Hepatocyte (in vitro differentiated cells): Measurements from ENCODE around the gene PPP2R3C. TPM values are rescaled to one million over a fixed set of nuclear protein-coding genes. Genes with fewer than 3 reads are reported as not detected.
A peak's percentile ranks its signal among the peaks of the same experiment; 100 is the strongest.

Experiments
- DNase-seq: peaks from one replicate; pipeline ENCODE4 v3.0.0-alpha.2; 2016; ENCODE audit warnings: low spot score
- H2AFZ ChIP-seq: fragments of 200-600 bp; sonication (generic); 2 replicates; pipeline ENCODE4 v1.6.0; 2016; ENCODE audit warnings: antibody characterized with exemption, mild to moderate bottlenecking
- H3K27ac ChIP-seq: fragments of 200-600 bp; sonication (generic); 2 replicates; pipeline ENCODE4 v1.5.1; 2016; ENCODE audit warnings: mild to moderate bottlenecking
- H3K27me3 ChIP-seq: fragments of 200-600 bp; sonication (generic); 2 replicates; pipeline ENCODE4 v1.6.1; 2016
- H3K36me3 ChIP-seq: fragments of 200-600 bp; sonication (generic); replicated peaks from 2 replicates; pipeline ENCODE4 v1.5.1; 2016; ENCODE audit warnings: low read depth; ENCODE audit not compliant: insufficient read depth
- H3K4me1 ChIP-seq: fragments of 200-600 bp; sonication (generic); 2 replicates; pipeline ENCODE4 v1.5.1; 2016; ENCODE audit warnings: mild to moderate bottlenecking, moderate library complexity; ENCODE audit not compliant: insufficient read depth
- H3K4me2 ChIP-seq: fragments of 200-600 bp; sonication (generic); 2 replicates; pipeline ENCODE4 v1.6.0; 2016
- H3K4me3 ChIP-seq: fragments of 200-600 bp; sonication (generic); 2 replicates; pipeline ENCODE4 v1.5.1; 2016; ENCODE audit warnings: mild to moderate bottlenecking
- H3K79me2 ChIP-seq: fragments of 200-600 bp; sonication (generic); 2 replicates; pipeline ENCODE4 v1.6.0; 2017; ENCODE audit warnings: mild to moderate bottlenecking
- H3K9me2 ChIP-seq: fragments of 200-600 bp; sonication (generic); replicated peaks from 2 replicates; pipeline ENCODE4 v1.6.0; 2017; ENCODE audit warnings: mild to moderate bottlenecking; ENCODE audit not compliant: insufficient read depth
- H3K9me3 ChIP-seq: fragments of 200-600 bp; sonication (generic); 2 replicates; pipeline ENCODE4 v1.5.1; 2016; ENCODE audit warnings: low read depth, mild to moderate bottlenecking
- H4K20me1 ChIP-seq: fragments of 200-600 bp; sonication (generic); 2 replicates; pipeline ENCODE4 v1.6.0; 2016; ENCODE audit warnings: mild to moderate bottlenecking; ENCODE audit not compliant: insufficient read depth, poor library complexity, severe bottlenecking
- EZH2 ChIP-seq: fragments of 200-600 bp; sonication (generic); IDR thresholded peaks from 2 replicates; pipeline ENCODE4 v1.6.1; 2016; ENCODE audit warnings: antibody characterized with exemption, mild to moderate bottlenecking, borderline replicate concordance
- EZH2phosphoT487 ChIP-seq: fragments of 200-600 bp; sonication (generic); IDR thresholded peaks from one replicate; pipeline ENCODE4 v1.6.1; 2018; ENCODE audit warnings: antibody characterized with exemption, mild to moderate bottlenecking, low read depth, moderate library complexity; ENCODE audit not compliant: unreplicated experiment, severe bottlenecking
- WGBS: methylation state at CpG from one replicate; pipeline ENCODE4 v1.1.6; 2016; ENCODE audit warnings: low lambda C conversion rate; ENCODE audit errors: missing lambda C conversion rate; 5-methylcytosine and 5-hydroxymethylcytosine counted together
- polyA plus RNA-seq: library from polyadenylated mRNA; unstranded; fragments of >200 nt; fragmentation: Nextera tagmentation; extraction: Ambion mirVana; gene quantifications from 2 replicates; pipeline ENCODE4 v1.2.1, GENCODE V29; 2016
- total RNA-seq: library from RNA; depleted of rRNA; stranded (reverse); fragments of >200 nt; gene quantifications from 2 replicates; pipeline ENCODE4 v1.2.3, GENCODE V29; 2014
- TF ChIP-seq, protein P1 (sequence below): fragments of 200-600 bp; sonication (generic); IDR thresholded peaks from 2 replicates; pipeline ENCODE4 v1.5.1; 2016; ENCODE audit warnings: antibody characterized with exemption, mild to moderate bottlenecking; ENCODE audit not compliant: poor library complexity

Gene PPP2R3C
- total and polyA plus RNA-seq, 2 experiments from 2014 or later = 36.1 to 38.5 TPM

DNA sequence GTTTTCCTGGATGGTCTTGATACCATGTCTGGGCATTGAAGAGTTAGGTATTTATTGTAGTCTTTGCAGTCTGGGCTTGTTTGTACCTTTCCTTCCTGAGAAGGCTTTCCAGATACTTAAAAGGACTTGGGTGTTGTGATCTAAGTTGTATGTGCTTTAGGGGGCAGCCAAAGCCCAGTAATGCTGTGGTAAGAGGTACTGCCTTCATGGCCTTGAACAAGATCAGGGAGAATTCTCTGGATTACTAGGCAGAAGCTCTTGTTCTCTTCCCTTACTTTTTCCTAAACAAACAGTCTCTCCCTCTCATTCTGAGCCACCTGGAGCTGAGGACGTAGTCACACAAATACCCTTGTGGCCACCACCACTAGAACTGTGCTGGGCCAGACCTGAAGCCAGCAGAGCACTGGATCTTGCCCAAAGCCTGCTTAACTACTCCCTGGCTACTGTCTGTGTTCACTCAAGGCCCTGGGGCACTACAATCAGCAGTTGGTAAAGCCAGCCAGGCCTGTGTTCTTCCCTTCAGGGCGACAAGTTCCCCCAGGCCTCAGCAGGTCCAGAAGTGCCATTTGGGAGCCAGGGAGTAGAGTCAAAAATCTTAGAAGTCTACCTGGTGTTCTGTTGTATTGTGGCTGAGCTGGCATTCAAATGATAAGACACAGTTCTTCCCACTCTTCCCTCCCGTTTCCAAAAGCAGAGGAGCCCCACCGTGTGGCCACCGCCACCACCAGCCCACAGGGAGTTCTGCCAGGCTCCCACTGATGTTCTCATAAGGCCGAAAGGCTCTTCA lies 11.9 kb upstream of the PPP2R3C start:
- Histone ChIP-seq H2AFZ (no peak overlapping the region), H3K4me2 (no peak overlapping the region), H3K4me1 (no peaks in the 10 kb centered on the region), H3K36me3 (no peaks in the 10 kb centered on the region), H4K20me1 (no peaks in the 10 kb centered on the region), H3K27ac (no peak overlapping the region), H3K4me3 (no peak overlapping the region), H3K9me3 (no peaks in the 10 kb centered on the region), H3K27me3 (no peaks in the 10 kb centered on the region), H3K9me2 (no peaks in the 10 kb centered on the region), H3K79me2 (peaks cover 33% of the 10 kb centered on the region)
- peak; percentile 2 for DNase-seq
- 76% methylated on average over 6 of the region's 6 CpGs for WGBS
- TF ChIP-seq EZH2phosphoT487 (no peak), EZH2 (no peak)
- TF ChIP-seq, protein P1, sequence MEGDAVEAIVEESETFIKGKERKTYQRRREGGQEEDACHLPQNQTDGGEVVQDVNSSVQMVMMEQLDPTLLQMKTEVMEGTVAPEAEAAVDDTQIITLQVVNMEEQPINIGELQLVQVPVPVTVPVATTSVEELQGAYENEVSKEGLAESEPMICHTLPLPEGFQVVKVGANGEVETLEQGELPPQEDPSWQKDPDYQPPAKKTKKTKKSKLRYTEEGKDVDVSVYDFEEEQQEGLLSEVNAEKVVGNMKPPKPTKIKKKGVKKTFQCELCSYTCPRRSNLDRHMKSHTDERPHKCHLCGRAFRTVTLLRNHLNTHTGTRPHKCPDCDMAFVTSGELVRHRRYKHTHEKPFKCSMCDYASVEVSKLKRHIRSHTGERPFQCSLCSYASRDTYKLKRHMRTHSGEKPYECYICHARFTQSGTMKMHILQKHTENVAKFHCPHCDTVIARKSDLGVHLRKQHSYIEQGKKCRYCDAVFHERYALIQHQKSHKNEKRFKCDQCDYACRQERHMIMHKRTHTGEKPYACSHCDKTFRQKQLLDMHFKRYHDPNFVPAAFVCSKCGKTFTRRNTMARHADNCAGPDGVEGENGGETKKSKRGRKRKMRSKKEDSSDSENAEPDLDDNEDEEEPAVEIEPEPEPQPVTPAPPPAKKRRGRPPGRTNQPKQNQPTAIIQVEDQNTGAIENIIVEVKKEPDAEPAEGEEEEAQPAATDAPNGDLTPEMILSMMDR = no peak

DNA sequence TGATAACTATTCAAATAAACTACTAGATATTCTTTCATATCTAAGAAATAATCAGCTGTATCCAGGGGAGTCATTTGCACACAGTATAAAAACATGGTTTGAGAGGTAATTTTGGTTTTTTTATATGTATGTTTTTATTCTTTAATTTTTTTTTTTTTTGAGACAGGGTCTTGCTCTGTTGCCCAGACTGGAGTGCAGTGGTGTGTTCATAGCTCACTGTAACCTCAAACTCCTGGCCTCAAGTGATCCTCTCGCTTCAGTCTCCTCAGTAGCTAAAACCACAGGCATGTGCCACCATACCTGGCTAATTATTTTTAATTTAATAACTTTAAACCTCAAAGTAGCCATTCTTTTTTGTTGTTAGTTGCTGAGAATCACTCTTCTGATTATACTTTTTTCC lies 2.3 kb upstream of the PPP2R3C start:
- Histone ChIP-seq H3K27me3 (no peaks in the 10 kb centered on the region), H3K4me2 (peak overlapping the region; percentile 89), H2AFZ (no peak overlapping the region), H3K4me1 (peaks cover 23% of the 10 kb centered on the region), H3K9me2 (no peaks in the 10 kb centered on the region), H3K9me3 (no peaks in the 10 kb centered on the region), H3K79me2 (peaks cover 64% of the 10 kb centered on the region), H3K27ac (peak overlapping the region; percentile 99), H3K36me3 (no peaks in the 10 kb centered on the region), H4K20me1 (no peaks in the 10 kb centered on the region), H3K4me3 (no peak overlapping the region)
- peak; percentile 0 for DNase-seq
- TF ChIP-seq, protein P1 = no peak
- no peak for TF ChIP-seq EZH2phosphoT487
- TF ChIP-seq EZH2 = no peak
- WGBS = 90% methylated on average over 1 of the region's 1 CpG

DNA sequence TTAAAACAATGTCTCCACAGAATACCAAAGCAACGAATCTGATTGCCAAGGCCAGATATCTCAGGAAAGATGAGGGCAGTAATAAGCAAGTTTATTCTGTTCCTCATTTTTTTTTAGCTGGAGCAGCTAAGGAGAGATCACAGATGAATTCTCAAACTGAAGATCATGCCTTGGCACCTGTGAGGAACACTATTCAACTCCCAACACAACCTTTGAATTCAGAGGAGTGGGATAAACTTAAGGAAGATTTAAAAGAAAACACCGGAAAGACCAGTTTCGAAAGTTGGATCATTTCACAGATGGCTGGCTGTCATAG lies 1.6 kb upstream of the PPP2R3C start:
- Histone ChIP-seq H2AFZ (peak overlapping the region; percentile 79), H3K27ac (peak overlapping the region; percentile 99), H3K79me2 (peaks cover 57% of the 10 kb centered on the region)

More for the DNA sequence above, 1.6 kb upstream of the PPP2R3C start:
- H3K36me3 ChIP-seq = no peaks in the 10 kb centered on the region
- TF ChIP-seq EZH2phosphoT487 (no peak), EZH2 (no peak)
- TF ChIP-seq, protein P1 = no peak
- peaks cover 23% of the 10 kb centered on the region for H3K4me1 ChIP-seq
- H3K9me3 ChIP-seq = no peaks in the 10 kb centered on the region
- H3K4me3 ChIP-seq = peak overlapping the region; percentile 53
- no peaks in the 10 kb centered on the region for H4K20me1 ChIP-seq
- no peaks in the 10 kb centered on the region for H3K27me3 ChIP-seq
- DNase-seq = no peak
- no peaks in the 10 kb centered on the region for H3K9me2 ChIP-seq
- 46% methylated on average over 3 of the region's 3 CpGs for WGBS
- H3K4me2 ChIP-seq = peak overlapping the region; percentile 89
